Measurements from ENCODE around the gene OLFM2.
"Not testable (repeated sequence)": the region's sequence is repeated elsewhere in the genome, so short reads cannot be mapped to it uniquely, and the experiment has no call there.

The OLFM2 gene

GRCh38 chr19:9941231-9941630, 4.9 kb upstream of the OLFM2 start:
- no peak for DNase-seq

- DNase-seq: no peak
Measured at GRCh38 chr19:9940778-9941177, 4.5 kb upstream of the OLFM2 start.

- DNase-seq: no peak
Measured at GRCh38 chr19:9939301-9939913, 3.1 kb upstream of the OLFM2 start.

- DNase-seq: no peak
Measured at GRCh38 chr19:9937001-9937411, 691 bp upstream of the OLFM2 start.

GRCh38 chr19:9935506-9936325, 599 bp downstream of the OLFM2 start:
- DNase-seq: no peak

- no peak for DNase-seq
Measured at GRCh38 chr19:9934132-9934950, 2.0 kb downstream of the OLFM2 start.

- DNase-seq: no peak
Measured at GRCh38 chr19:9932835-9933234, 3.5 kb downstream of the OLFM2 start.

- no peak for DNase-seq
Measured at GRCh38 chr19:9931629-9932028, 4.7 kb downstream of the OLFM2 start.

GRCh38 chr19:9923440-9923839, 12.9 kb downstream of the OLFM2 start:
- no peak for DNase-seq

GRCh38 chr19:9922782-9923379, 13.4 kb downstream of the OLFM2 start:
- DNase-seq: not testable (repeated sequence)

- no peak for DNase-seq
Measured at GRCh38 chr19:9917321-9917720, 19.0 kb downstream of the OLFM2 start.

- no peak for DNase-seq
Measured at GRCh38 chr19:9916719-9917118, 19.6 kb downstream of the OLFM2 start.

GRCh38 chr19:9914315-9915207, 21.8 kb downstream of the OLFM2 start:
- no peak for DNase-seq

GRCh38 chr19:9914001-9914314, 22.4 kb downstream of the OLFM2 start:
- DNase-seq: no peak

- DNase-seq: no peak
Measured at GRCh38 chr19:9913237-9914000, 22.9 kb downstream of the OLFM2 start.

GRCh38 chr19:9912551-9913236, 23.6 kb downstream of the OLFM2 start:
- DNase-seq: no peak

- no peak for DNase-seq
Measured at GRCh38 chr19:9911524-9912185, 24.7 kb downstream of the OLFM2 start.

- no peak for DNase-seq
Measured at GRCh38 chr19:9910625-9911024, 25.7 kb downstream of the OLFM2 start.

GRCh38 chr19:9909251-9909650, 27.1 kb downstream of the OLFM2 start:
- DNase-seq: no peak

- DNase-seq: no peak
Measured at GRCh38 chr19:9906475-9907087, 29.7 kb downstream of the OLFM2 start.

All from NCI-H2081 treated with DMSO at 0.1 percent for 48 hours (cell line).